Karpas-422 (cell line): ENCODE data around the gene TAMALIN. TPM values are rescaled to one million over a fixed set of nuclear protein-coding genes. Genes with fewer than 3 reads are reported as not detected.

ENCODE experiments used
- DNase-seq: peaks from one replicate; pipeline ENCODE4 v3.0.0-alpha.2; 2015
- H2AFZ ChIP-seq: fragments of 200-600 bp; sonication (generic); 2 replicates; pipeline ENCODE4 v1.6.1; 2014; ENCODE audit warnings: antibody characterized with exemption, low read length, mixed read lengths
- H3K27ac ChIP-seq: fragments of 200-600 bp; sonication (generic); 2 replicates; pipeline ENCODE4 v1.5.1; 2014; ENCODE audit warnings: mild to moderate bottlenecking, low read length, moderate library complexity
- H3K27me3 ChIP-seq: fragments of 200-600 bp; sonication (generic); 2 replicates; pipeline ENCODE4 v1.6.1; 2014; ENCODE audit warnings: low read length, mixed read lengths
- H3K36me3 ChIP-seq: fragments of 200-600 bp; sonication (generic); 2 replicates; pipeline ENCODE4 v1.6.1; 2014; ENCODE audit warnings: low read length, mixed read lengths; ENCODE audit not compliant: insufficient read depth
- H3K4me1 ChIP-seq: fragments of 200-600 bp; sonication (generic); 2 replicates; pipeline ENCODE4 v1.6.1; 2014; ENCODE audit warnings: mild to moderate bottlenecking, low read length, mixed read lengths
- H3K4me2 ChIP-seq: fragments of 200-600 bp; sonication (generic); 2 replicates; pipeline ENCODE4 v1.6.1; 2014; ENCODE audit warnings: low read length, low read depth, mild to moderate bottlenecking; ENCODE audit not compliant: poor library complexity, severe bottlenecking
- H3K4me3 ChIP-seq: fragments of 200-600 bp; sonication (generic); 2 replicates; pipeline ENCODE4 v1.5.1; 2014; ENCODE audit warnings: mild to moderate bottlenecking, antibody characterized with exemption, low read length, mixed read lengths
- H3K79me2 ChIP-seq: fragments of 200-600 bp; sonication (generic); 2 replicates; pipeline ENCODE4 v1.6.1; 2014; ENCODE audit warnings: mild to moderate bottlenecking, low read length, mixed read lengths
- H3K9ac ChIP-seq: fragments of 200-600 bp; sonication (generic); 2 replicates; pipeline ENCODE4 v1.6.0; 2014; ENCODE audit warnings: low read length
- H3K9me2 ChIP-seq: fragments of 200-600 bp; sonication (generic), shearing (Covaris generic); replicated peaks from 2 replicates; pipeline ENCODE4 v1.6.0; 2014; ENCODE audit warnings: mild to moderate bottlenecking, low read length, moderate library complexity; ENCODE audit not compliant: insufficient read depth
- H3K9me3 ChIP-seq: fragments of 300-700, 200-600 bp; sonication (generic); 2 replicates; pipeline ENCODE4 v1.6.1; 2014; ENCODE audit warnings: low read length, mixed read lengths
- H4K20me1 ChIP-seq: fragments of 200-600 bp; sonication (generic); 2 replicates; pipeline ENCODE4 v1.6.1; 2014; ENCODE audit warnings: mild to moderate bottlenecking, antibody characterized with exemption, low read length, low read depth; ENCODE audit not compliant: insufficient read depth
- total RNA-seq: library from RNA; depleted of rRNA; stranded (reverse); fragments of >200 nt; shearing (Covaris generic); gene quantifications from 2 replicates; pipeline ENCODE4 v1.2.3, GENCODE V29; 2014; ENCODE audit warnings: low replicate concordance

TAMALIN gene
- total RNA-seq, 1 experiment from 2014 or later, result not detected

GRCh38 chr12:52022841-52023181, 16.1 kb downstream of the TAMALIN start:
- Histone ChIP-seq H3K9me3 (no peaks in the 10 kb centered on the region), H4K20me1 (no peaks in the 10 kb centered on the region), H3K4me2 (peak overlapping the region; percentile 71), H3K79me2 (no peaks in the 10 kb centered on the region), H3K27me3 (0 out of 2 replicates have a peak, but pooled peaks cover 2% of the 10 kb centered on the region), H3K36me3 (no peaks in the 10 kb centered on the region), H2AFZ (peak overlapping the region; percentile 10; the same call in 1 of the 2 replicates), H3K4me3 (peak overlapping the region; percentile 60; the same call in 1 of the 2 replicates), H3K27ac (no peak overlapping the region), H3K9ac (peak overlapping the region; percentile 59), H3K9me2 (no peaks in the 10 kb centered on the region), H3K4me1 (peaks cover 70% of the 10 kb centered on the region)
- DNase-seq, result no peak

- Histone ChIP-seq H3K27me3 (0 out of 2 replicates have a peak, but pooled peaks cover 2% of the 10 kb centered on the region), H3K9me3 (no peaks in the 10 kb centered on the region), H3K79me2 (no peaks in the 10 kb centered on the region), H3K9ac (peak overlapping the region; percentile 59), H4K20me1 (no peaks in the 10 kb centered on the region), H3K36me3 (no peaks in the 10 kb centered on the region), H3K9me2 (no peaks in the 10 kb centered on the region), H3K4me3 (peak overlapping the region; percentile 60), H2AFZ (peak overlapping the region; percentile 48; the same call in 1 of the 2 replicates), H3K4me2 (peak overlapping the region; percentile 71), H3K27ac (no peak overlapping the region), H3K4me1 (peaks cover 69% of the 10 kb centered on the region)
- DNase-seq, result peak; percentile 93
Observed at GRCh38 chr12:52023182-52023975, 16.6 kb downstream of the TAMALIN start.

- Histone ChIP-seq H3K9ac (peak overlapping the region; percentile 59; the same call in 1 of the 2 replicates), H3K9me2 (no peaks in the 10 kb centered on the region), H3K4me1 (peaks cover 63% of the 10 kb centered on the region), H3K4me2 (peak overlapping the region; percentile 71), H3K27ac (no peak overlapping the region), H3K27me3 (0 out of 2 replicates have a peak, but pooled peaks cover 2% of the 10 kb centered on the region), H3K36me3 (no peaks in the 10 kb centered on the region), H3K4me3 (peak overlapping the region; percentile 60; the same call in 1 of the 2 replicates), H3K9me3 (no peaks in the 10 kb centered on the region), H3K79me2 (no peaks in the 10 kb centered on the region), H2AFZ (peak overlapping the region; percentile 48; the same call in 1 of the 2 replicates), H4K20me1 (no peaks in the 10 kb centered on the region)
- DNase-seq, result no peak
Observed at GRCh38 chr12:52023976-52024688, 17.4 kb downstream of the TAMALIN start.

GRCh38 chr12:52024845-52025230, 18.1 kb downstream of the TAMALIN start:
- Histone ChIP-seq H3K4me3 (no peak overlapping the region), H3K4me1 (peaks cover 66% of the 10 kb centered on the region), H3K9me2 (no peaks in the 10 kb centered on the region), H3K36me3 (no peaks in the 10 kb centered on the region), H3K27ac (no peak overlapping the region), H3K79me2 (no peaks in the 10 kb centered on the region), H2AFZ (no peak overlapping the region), H3K9me3 (no peaks in the 10 kb centered on the region), H4K20me1 (no peaks in the 10 kb centered on the region), H3K27me3 (0 out of 2 replicates have a peak, but pooled peaks cover 2% of the 10 kb centered on the region), H3K4me2 (no peak overlapping the region), H3K9ac (no peak overlapping the region)
- no peak for DNase-seq

GRCh38 chr12:52026263-52026662, 19.5 kb downstream of the TAMALIN start:
- no peaks in the 10 kb centered on the region for H3K9me3 ChIP-seq
- peak overlapping the region; percentile 59; the same call in 1 of the 2 replicates for H3K4me3 ChIP-seq
- no peaks in the 10 kb centered on the region for H4K20me1 ChIP-seq
- 0 out of 2 replicates have a peak, but pooled peaks cover 2% of the 10 kb centered on the region for H3K27me3 ChIP-seq
- peak overlapping the region; percentile 77 for H3K4me2 ChIP-seq
- no peak for DNase-seq
- no peaks in the 10 kb centered on the region for H3K36me3 ChIP-seq
- peak overlapping the region; percentile 64; the same call in 1 of the 2 replicates for H3K9ac ChIP-seq
- H2AFZ ChIP-seq, result no peak overlapping the region
- peaks cover 61% of the 10 kb centered on the region for H3K4me1 ChIP-seq
- peak overlapping the region; percentile 6; the same call in 1 of the 2 replicates for H3K27ac ChIP-seq
- H3K9me2 ChIP-seq, result no peaks in the 10 kb centered on the region
- H3K79me2 ChIP-seq, result no peaks in the 10 kb centered on the region

GRCh38 chr12:52027085-52027843, 20.5 kb downstream of the TAMALIN start:
- H3K9me2 ChIP-seq, result no peaks in the 10 kb centered on the region
- peak; percentile 65 for DNase-seq
- peak overlapping the region; percentile 32 for H3K9ac ChIP-seq
- 0 out of 2 replicates have a peak, but pooled peaks cover 2% of the 10 kb centered on the region for H3K27me3 ChIP-seq
- H3K79me2 ChIP-seq, result no peaks in the 10 kb centered on the region
- H3K27ac ChIP-seq, result 0 out of 2 replicates have a peak overlapping the region, but pooled peaks have one; percentile 4
- no peak overlapping the region for H3K4me3 ChIP-seq
- no peaks in the 10 kb centered on the region for H3K36me3 ChIP-seq
- H3K4me2 ChIP-seq, result no peak overlapping the region
- no peaks in the 10 kb centered on the region for H3K9me3 ChIP-seq
- H3K4me1 ChIP-seq, result peaks cover 54% of the 10 kb centered on the region
- no peaks in the 10 kb centered on the region for H4K20me1 ChIP-seq
- H2AFZ ChIP-seq, result no peak overlapping the region

GRCh38 chr12:52029685-52030084, 22.9 kb downstream of the TAMALIN start:
- Histone ChIP-seq H3K4me3 (peak overlapping the region; percentile 29; the same call in 1 of the 2 replicates), H3K4me2 (peak overlapping the region; percentile 54), H4K20me1 (no peaks in the 10 kb centered on the region), H3K4me1 (peaks cover 56% of the 10 kb centered on the region), H3K27ac (no peak overlapping the region), H3K27me3 (no peaks in the 10 kb centered on the region), H3K9me3 (no peaks in the 10 kb centered on the region), H3K36me3 (no peaks in the 10 kb centered on the region), H3K9ac (peak overlapping the region; percentile 32; the same call in 1 of the 2 replicates), H2AFZ (no peak overlapping the region), H3K79me2 (no peaks in the 10 kb centered on the region), H3K9me2 (no peaks in the 10 kb centered on the region)
- peak; percentile 83 for DNase-seq
